Cardiac muscle cell (in vitro differentiated cells and primary cell): ENCODE results near the gene OCIAD2. TPM values are rescaled to one million over a fixed set of nuclear protein-coding genes. Genes with fewer than 3 reads are reported as not detected.

Source experiments
- DNase-seq, 2 donors: peaks; one replicate each; pipeline versions ENCODE4 v3.0.0 to v3.0.0-alpha.2; 2010 to 2017; ENCODE audit warnings: low read depth in 1 of 2, low spot score in 1 of 2
- H3K27ac ChIP-seq: fragments of 200-600 bp; sonication (generic); 2 replicates; pipeline ENCODE4 v1.5.1; 2016
- H3K27me3 ChIP-seq: fragments of 200-600 bp; sonication (generic); 2 replicates; pipeline ENCODE4 v1.6.0; 2016; ENCODE audit warnings: control low read depth
- H3K36me3 ChIP-seq: fragments of 200-600 bp; sonication (generic); 2 replicates; pipeline ENCODE4 v1.5.1; 2016; ENCODE audit warnings: control low read depth
- H3K4me1 ChIP-seq: fragments of 200-600 bp; sonication (generic); 2 replicates; pipeline ENCODE4 v1.8.1; 2017; ENCODE audit warnings: low read depth, mild to moderate bottlenecking, mixed run types
- H3K4me3 ChIP-seq: fragments of 200-600 bp; sonication (generic); 2 replicates; pipeline ENCODE4 v1.5.1; 2016; ENCODE audit warnings: mild to moderate bottlenecking
- H3K9me3 ChIP-seq: fragments of 200-600 bp; sonication (generic); 2 replicates; pipeline ENCODE4 v1.5.1; 2017; ENCODE audit warnings: low read depth, mild to moderate bottlenecking, control low read depth
- polyA plus RNA-seq: library from polyadenylated mRNA; unstranded; fragments of >200 nt; fragmentation: Nextera tagmentation; extraction: Ambion mirVana; gene quantifications from 2 replicates; pipeline ENCODE4 v1.2.1, GENCODE V29; 2016
- total RNA-seq: library from RNA; depleted of rRNA; stranded (reverse); fragments of >200 nt; gene quantifications from 2 replicates; pipeline ENCODE4 v1.2.3, GENCODE V29; 2016
- TF ChIP-seq, protein P1 (sequence below): IDR thresholded peaks from 2 replicates; pipeline ENCODE4 v1.5.1; 2012; ENCODE audit warnings: low read depth, mild to moderate bottlenecking, low read length

Gene OCIAD2, protein sequence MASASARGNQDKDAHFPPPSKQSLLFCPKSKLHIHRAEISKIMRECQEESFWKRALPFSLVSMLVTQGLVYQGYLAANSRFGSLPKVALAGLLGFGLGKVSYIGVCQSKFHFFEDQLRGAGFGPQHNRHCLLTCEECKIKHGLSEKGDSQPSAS
- total RNA-seq (14.5 and 20.0 TPM in 2 replicates), polyA plus RNA-seq (87.3 and 88.0 TPM in 2 replicates)

- Histone ChIP-seq H3K4me3 (peak within 1 kb of the TSS; percentile 74), H3K36me3 (no peaks in the 10 kb centered on the region), H3K4me1 (no peaks in the 10 kb centered on the region), H3K27me3 (no peaks in the 10 kb centered on the region), H3K9me3 (no peaks in the 10 kb centered on the region), H3K27ac (no peak within 1 kb of the TSS)
- TF ChIP-seq, protein P1, sequence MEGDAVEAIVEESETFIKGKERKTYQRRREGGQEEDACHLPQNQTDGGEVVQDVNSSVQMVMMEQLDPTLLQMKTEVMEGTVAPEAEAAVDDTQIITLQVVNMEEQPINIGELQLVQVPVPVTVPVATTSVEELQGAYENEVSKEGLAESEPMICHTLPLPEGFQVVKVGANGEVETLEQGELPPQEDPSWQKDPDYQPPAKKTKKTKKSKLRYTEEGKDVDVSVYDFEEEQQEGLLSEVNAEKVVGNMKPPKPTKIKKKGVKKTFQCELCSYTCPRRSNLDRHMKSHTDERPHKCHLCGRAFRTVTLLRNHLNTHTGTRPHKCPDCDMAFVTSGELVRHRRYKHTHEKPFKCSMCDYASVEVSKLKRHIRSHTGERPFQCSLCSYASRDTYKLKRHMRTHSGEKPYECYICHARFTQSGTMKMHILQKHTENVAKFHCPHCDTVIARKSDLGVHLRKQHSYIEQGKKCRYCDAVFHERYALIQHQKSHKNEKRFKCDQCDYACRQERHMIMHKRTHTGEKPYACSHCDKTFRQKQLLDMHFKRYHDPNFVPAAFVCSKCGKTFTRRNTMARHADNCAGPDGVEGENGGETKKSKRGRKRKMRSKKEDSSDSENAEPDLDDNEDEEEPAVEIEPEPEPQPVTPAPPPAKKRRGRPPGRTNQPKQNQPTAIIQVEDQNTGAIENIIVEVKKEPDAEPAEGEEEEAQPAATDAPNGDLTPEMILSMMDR = no peak
- DNase-seq = peak; percentile 39 to 52
Observed at GRCh38 chr4:48906206-48907173, at the start of gene OCIAD2. Gene OCIAD2, minus strand, starts transcription at chr4:48906774. Its CDS starts 2,225 bp downstream, at chr4:48904549.

DNA sequence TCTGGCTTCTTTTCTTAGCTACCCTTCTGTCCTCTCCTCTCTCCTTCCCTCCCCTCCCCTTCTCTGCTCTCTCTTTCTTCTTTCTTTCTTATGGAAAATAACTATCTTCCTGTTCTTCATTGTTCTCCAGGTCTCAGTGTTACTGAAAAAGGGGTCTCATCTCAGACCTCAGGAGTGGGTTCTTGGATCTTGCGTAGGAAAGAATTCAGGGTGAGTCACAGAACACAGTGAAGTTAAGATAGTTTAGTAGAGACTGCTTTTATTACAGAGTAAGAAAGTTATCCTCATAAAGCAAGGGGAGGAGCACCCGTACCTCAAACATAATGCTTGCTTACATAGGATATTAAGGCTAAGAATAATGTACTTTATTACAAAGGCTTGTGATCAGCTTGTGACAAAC, 47.7 kb upstream of the OCIAD2 start:
- H3K9me3 ChIP-seq = no peaks in the 10 kb centered on the region
- H3K4me1 ChIP-seq = no peaks in the 10 kb centered on the region
- DNase-seq = no peak
- no peaks in the 10 kb centered on the region for H3K36me3 ChIP-seq
- H3K27me3 ChIP-seq = no peaks in the 10 kb centered on the region
- TF ChIP-seq, protein P1 = no peak
- H3K4me3 ChIP-seq = no peak overlapping the region
- H3K27ac ChIP-seq = no peak overlapping the region

DNA sequence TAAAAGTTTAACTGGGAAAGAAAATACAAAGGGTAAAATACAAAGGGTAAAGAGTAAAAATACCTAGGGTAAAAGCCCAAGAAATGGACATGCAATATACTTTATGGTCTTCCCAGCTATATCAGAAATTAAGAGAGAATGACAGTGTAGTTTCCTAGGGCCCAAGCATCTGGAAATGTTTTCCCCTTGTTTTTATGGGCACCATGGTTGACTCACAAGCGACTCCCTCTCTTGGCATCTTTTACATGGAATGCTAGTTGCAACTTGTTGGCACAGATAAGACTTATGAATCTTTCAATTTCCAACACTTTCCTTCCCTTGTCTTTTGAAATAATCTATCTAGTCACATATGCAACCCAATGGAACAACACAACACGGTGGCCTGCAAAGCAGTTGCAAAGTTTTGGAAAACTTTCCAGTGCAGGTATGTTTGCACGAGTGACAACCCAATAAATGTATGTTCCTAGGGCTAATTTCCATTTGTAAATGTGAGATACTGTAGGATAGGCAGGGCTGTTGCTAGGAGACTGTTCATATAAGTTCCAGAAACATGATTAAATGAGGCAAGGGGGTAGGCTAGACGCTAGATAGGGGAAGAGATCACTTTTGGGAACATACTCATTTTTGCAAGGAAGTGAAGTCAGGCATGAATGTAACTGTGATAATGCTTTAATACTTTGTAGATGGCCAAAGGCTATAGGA, 43.1 kb upstream of the OCIAD2 start:
- Histone ChIP-seq H3K9me3 (no peaks in the 10 kb centered on the region), H3K4me1 (no peaks in the 10 kb centered on the region), H3K4me3 (no peak overlapping the region), H3K36me3 (no peaks in the 10 kb centered on the region), H3K27me3 (no peaks in the 10 kb centered on the region), H3K27ac (no peak overlapping the region)
- no peak for DNase-seq
- TF ChIP-seq, protein P1 = no peak

DNA sequence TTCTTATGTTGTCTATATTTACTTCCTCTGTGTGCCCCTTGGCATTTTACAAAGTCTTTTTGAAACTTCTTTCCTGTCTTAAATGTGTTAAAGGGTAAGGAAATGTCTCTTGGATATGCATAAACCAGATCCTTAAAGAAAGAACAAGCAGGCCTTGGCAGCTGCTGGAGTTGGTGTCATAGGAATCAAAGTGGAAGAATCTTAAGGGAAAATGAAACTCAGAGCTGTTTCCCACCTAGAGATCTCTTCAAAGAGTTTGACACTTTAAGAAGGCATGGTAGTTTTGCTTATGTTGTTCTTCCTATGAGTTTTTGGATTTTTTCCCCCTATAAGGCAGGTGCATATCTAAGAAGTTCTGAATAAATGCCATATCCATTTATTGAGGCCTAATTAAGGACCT, 42.5 kb upstream of the OCIAD2 start:
- Histone ChIP-seq H3K27me3 (no peaks in the 10 kb centered on the region), H3K36me3 (no peaks in the 10 kb centered on the region), H3K27ac (no peak overlapping the region), H3K4me1 (no peaks in the 10 kb centered on the region), H3K4me3 (no peak overlapping the region), H3K9me3 (no peaks in the 10 kb centered on the region)
- no peak for DNase-seq
- TF ChIP-seq, protein P1 = no peak

- Histone ChIP-seq H3K27ac (no peak overlapping the region), H3K9me3 (no peaks in the 10 kb centered on the region), H3K36me3 (no peaks in the 10 kb centered on the region), H3K4me3 (no peak overlapping the region), H3K27me3 (no peaks in the 10 kb centered on the region), H3K4me1 (no peaks in the 10 kb centered on the region)
- no peak for DNase-seq
- TF ChIP-seq, protein P1 = no peak
Observed at GRCh38 chr4:48947731-48948130, 41.2 kb upstream of the OCIAD2 start.
